Measurements from ENCODE around the gene ADAMTS12. TPM values are rescaled to one million over a fixed set of nuclear protein-coding genes. Genes with fewer than 3 reads are reported as not detected.

Gene ADAMTS12
- total RNA-seq, 1 experiment from 2014 or later: not detected

DNA sequence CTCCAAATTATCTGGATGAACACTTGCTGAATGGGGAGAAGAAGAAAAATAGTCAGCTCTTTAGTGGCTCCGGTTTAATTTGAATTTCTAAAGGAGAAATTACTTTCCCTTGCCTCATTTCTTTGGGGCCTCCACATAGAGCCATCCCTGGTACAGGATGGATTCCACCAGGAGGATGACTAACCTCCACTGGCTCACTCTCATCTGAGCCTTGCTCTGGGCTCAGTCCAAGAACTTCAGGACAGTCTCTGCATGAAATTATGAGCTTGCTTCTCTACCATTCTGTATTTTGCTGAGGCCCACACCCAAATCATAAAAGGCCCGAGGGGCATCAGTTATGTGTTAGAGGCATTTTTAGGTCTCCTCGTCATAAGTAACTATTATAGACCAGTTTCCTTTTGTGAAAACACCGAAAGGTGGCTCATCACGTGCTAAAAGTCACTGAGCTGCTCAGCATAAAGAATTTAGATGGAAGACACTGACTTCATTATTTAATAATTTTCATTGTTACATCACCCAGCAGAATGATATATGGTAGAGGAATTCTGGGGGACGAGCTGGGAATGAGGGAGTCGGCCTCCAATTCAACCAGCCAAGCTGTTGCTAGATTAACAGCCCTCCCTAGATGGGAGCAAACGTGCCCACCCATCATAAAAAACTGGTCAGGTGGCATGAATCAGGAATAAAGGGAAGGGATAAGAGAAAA, 228.9 kb downstream of the ADAMTS12 start:
- Histone ChIP-seq H3K9me3 (no peaks in the 10 kb centered on the region), H3K4me3 (ENCODE audit: low read depth, low read length) (no peak overlapping the region), H3K4me1 (no peaks in the 10 kb centered on the region), H3K36me3 (ENCODE audit: control insufficient read depth, insufficient read depth, low read length) (no peaks in the 10 kb centered on the region), H3K27me3 (replicated peaks; ENCODE audit: control insufficient read depth, insufficient read depth, low read length) (no peaks in the 10 kb centered on the region)
- Mint-ChIP-seq H3K4me3 (ENCODE audit: unreplicated experiment) (no peak overlapping the region), H3K36me3 (ENCODE audit: insufficient read depth, unreplicated experiment) (no peaks in the 10 kb centered on the region), H3K27ac (ENCODE audit: unreplicated experiment) (no peak overlapping the region), H3K27me3 (ENCODE audit: insufficient read depth, unreplicated experiment) (peaks cover 13% of the 10 kb centered on the region), H3K4me1 (ENCODE audit: low read depth, unreplicated experiment) (no peaks in the 10 kb centered on the region), H3K9me3 (ENCODE audit: unreplicated experiment) (no peaks in the 10 kb centered on the region)
- no peak for TF ChIP-seq CTCF (IDR thresholded peaks at IDR 0.05; ENCODE audit: insufficient read depth in 1 of 2, low read depth in 1 of 2, low read length in 1 of 2, severe bottlenecking in 1 of 2, unreplicated experiment in 1 of 2)
- ChIA-PET CTCF (no interaction called here), POLR2A (no interaction called here)
- no TSS peak for BruUV-seq (replicated peaks)
- intact Hi-C loops (cut with micrococcal nuclease; ENCODE audit: unreplicated experiment): no loop called here
- DNase-seq: no peak

DNA sequence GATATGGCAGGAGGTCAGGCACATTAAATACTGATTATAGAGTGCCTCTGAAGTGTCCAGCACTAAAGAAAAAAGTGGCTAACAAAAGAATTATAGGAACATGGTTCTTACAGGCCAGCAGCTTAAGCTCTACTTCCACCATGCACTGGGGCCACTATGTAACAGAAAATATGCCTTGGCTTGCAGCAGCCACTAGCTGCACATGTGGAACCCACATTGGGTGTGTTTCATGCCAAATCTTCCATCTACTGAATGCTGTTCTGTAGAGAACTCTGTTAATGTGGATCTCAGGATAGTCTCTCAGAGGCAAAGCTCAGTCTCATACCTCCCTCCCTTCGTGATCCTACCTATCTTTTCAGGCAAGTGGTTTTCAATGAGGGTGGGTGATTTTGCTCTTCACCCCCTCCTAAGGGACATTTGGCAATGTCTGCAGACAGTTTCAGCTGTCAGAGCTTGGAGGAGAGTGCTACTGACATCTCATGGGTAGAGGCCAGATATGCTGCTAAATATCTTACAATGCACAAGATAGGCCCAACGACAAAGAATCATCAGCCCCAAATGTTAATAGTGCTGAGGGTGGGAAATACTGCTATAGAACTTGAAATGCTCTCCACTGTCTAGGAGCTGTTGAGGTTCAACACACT, 232.1 kb downstream of the ADAMTS12 start:
- H3K27me3 ChIP-seq (replicated peaks; ENCODE audit: control insufficient read depth, insufficient read depth, low read length): no peaks in the 10 kb centered on the region
- POLR2A ChIA-PET: no interaction called here
- intact Hi-C loops (cut with micrococcal nuclease; ENCODE audit: unreplicated experiment): no loop called here
- no peak overlapping the region for H3K4me3 ChIP-seq (ENCODE audit: low read depth, low read length)
- no peaks in the 10 kb centered on the region for H3K36me3 ChIP-seq (ENCODE audit: control insufficient read depth, insufficient read depth, low read length)
- BruUV-seq (replicated peaks): no TSS peak
- H3K4me1 Mint-ChIP-seq (ENCODE audit: low read depth, unreplicated experiment): no peaks in the 10 kb centered on the region
- H3K9me3 ChIP-seq: no peaks in the 10 kb centered on the region
- TF ChIP-seq CTCF (IDR thresholded peaks at IDR 0.05; ENCODE audit: insufficient read depth in 1 of 2, low read depth in 1 of 2, low read length in 1 of 2, severe bottlenecking in 1 of 2, unreplicated experiment in 1 of 2): no peak
- no peak for DNase-seq
- H3K27me3 Mint-ChIP-seq (ENCODE audit: insufficient read depth, unreplicated experiment): peaks cover 15% of the 10 kb centered on the region
- H3K36me3 Mint-ChIP-seq (ENCODE audit: insufficient read depth, unreplicated experiment): no peaks in the 10 kb centered on the region
- H3K27ac Mint-ChIP-seq (ENCODE audit: unreplicated experiment): no peak overlapping the region
- H3K4me3 Mint-ChIP-seq (ENCODE audit: unreplicated experiment): no peak overlapping the region
- H3K4me1 ChIP-seq: no peaks in the 10 kb centered on the region
- CTCF ChIA-PET: no interaction called here
- H3K9me3 Mint-ChIP-seq (ENCODE audit: unreplicated experiment): no peaks in the 10 kb centered on the region

DNA sequence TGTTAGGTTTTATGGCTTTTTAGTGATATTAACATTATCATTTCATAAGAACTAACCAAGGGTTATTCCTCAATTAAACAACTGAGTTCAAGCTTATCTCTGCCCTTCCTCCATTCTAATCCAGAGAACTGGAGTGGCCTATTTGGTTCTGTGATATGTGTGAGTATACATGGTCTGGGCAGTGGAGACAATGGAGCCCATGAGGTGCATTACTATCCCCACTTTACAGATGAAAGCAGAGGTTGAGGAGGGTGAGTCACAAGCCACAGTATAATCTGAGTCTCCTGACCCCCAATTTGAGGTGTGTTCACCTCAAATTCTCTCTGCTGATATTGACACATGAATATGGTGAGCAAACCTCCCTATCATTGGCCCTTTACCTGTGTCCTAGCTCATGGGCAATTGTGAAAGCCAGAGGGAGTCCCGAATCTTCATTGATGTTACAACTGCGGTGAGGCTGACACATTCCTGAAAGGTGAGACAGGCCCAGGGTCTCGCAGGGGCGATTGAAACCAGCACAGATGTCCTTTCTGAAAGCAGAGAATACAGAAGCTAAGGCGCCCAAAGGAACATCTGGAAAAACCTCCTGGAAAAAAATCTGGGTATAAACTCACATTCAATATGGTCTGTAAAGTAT, 233.9 kb downstream of the ADAMTS12 start:
- intact Hi-C loops (cut with micrococcal nuclease; ENCODE audit: unreplicated experiment): no loop called here

More for the DNA sequence above, 233.9 kb downstream of the ADAMTS12 start:
- no peak overlapping the region for H3K4me3 ChIP-seq (ENCODE audit: low read depth, low read length)
- ChIA-PET CTCF (no interaction called here), POLR2A (no interaction called here)
- BruUV-seq (replicated peaks): no TSS peak
- H3K9me3 ChIP-seq: no peaks in the 10 kb centered on the region
- H3K9me3 Mint-ChIP-seq (ENCODE audit: unreplicated experiment): no peaks in the 10 kb centered on the region
- no peak for DNase-seq
- H3K36me3 ChIP-seq (ENCODE audit: control insufficient read depth, insufficient read depth, low read length): no peaks in the 10 kb centered on the region
- H3K36me3 Mint-ChIP-seq (ENCODE audit: insufficient read depth, unreplicated experiment): no peaks in the 10 kb centered on the region
- no peak overlapping the region for H3K4me3 Mint-ChIP-seq (ENCODE audit: unreplicated experiment)
- no peak for TF ChIP-seq CTCF (IDR thresholded peaks at IDR 0.05; ENCODE audit: insufficient read depth in 1 of 2, low read depth in 1 of 2, low read length in 1 of 2, severe bottlenecking in 1 of 2, unreplicated experiment in 1 of 2)
- no peaks in the 10 kb centered on the region for H3K27me3 ChIP-seq (replicated peaks; ENCODE audit: control insufficient read depth, insufficient read depth, low read length)
- no peaks in the 10 kb centered on the region for H3K4me1 ChIP-seq
- H3K4me1 Mint-ChIP-seq (ENCODE audit: low read depth, unreplicated experiment): no peaks in the 10 kb centered on the region
- no peak overlapping the region for H3K27ac Mint-ChIP-seq (ENCODE audit: unreplicated experiment)
- H3K27me3 Mint-ChIP-seq (ENCODE audit: insufficient read depth, unreplicated experiment): peaks cover 11% of the 10 kb centered on the region
